ENCODE results near the gene NAXD.
"Not testable (repeated sequence)": the region's sequence is repeated elsewhere in the genome, so short reads cannot be mapped to it uniquely, and the experiment has no call there.

NAXD gene

GRCh38 chr13:110644892-110645521, 29.7 kb downstream of the NAXD start:
- DNase-seq (ENCODE audit: low read depth), result no peak

- DNase-seq (ENCODE audit: low read depth), result no peak
Observed at GRCh38 chr13:110645750-110646149, 30.4 kb downstream of the NAXD start.

DNA sequence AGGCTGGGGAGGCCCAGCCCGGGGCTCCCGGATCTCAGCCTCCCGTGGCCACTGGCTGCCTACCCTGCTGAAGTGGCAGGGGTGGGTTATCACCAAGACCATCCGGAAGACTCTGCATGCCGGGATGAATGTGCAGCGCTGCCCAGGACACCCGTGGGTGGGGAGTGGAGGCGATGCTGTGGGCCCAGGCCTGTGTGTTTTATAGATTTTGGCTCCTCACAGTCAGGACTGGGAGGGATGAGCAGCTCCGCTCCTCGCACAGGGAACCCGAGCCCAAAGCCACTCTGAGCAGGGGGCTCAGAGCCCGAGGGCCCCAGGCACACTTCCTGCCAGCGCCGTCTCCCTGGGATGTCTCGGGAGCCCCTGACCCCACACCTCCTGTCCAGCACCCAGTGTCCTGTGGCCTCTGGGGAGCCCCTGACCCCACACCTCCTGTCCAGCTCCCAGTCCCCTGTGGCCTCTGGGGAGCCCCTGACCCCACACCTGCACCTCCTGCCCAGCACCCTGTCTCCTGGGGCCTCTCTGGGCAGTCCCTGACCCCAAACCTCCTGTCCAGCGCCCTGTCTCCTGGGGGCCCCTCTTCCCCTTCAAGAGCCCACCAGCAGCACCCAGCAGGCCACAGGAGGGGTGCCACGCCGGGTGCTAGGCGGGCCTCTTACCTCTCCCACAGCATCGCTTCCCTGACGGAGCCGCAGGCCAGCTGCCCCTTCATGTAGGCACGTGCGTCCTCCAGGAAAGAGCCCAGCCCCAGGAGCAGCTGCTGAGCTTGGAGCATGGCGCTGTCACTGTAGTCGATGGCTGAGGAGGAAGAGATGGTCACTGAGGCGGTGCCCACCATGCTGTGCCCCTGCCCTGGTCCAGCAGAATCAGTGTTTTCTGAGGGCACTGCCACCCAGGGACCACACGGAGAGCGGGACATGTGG, 31.4 kb downstream of the NAXD start:
- DNase-seq (ENCODE audit: low read depth), result no peak

DNA sequence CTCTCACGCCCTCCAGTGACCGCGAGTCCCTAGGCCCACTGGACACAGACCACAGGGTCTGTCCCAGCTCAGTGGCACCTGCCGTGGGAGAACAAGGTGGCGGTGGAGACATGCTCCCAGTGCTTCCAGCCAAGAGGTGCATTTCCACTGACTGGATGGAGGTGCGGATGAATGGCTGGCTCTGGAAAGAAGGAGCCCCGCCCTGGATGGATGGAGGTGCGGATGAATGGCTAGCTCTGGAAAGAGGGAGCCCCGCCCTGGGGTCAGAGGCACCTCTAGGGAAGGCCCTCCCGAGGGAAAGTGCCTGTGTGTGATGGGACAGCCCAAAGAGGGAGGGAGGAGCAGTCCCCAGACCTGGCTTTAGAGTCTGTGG, 32.0 kb downstream of the NAXD start:
- DNase-seq (ENCODE audit: low read depth), result no peak

DNA sequence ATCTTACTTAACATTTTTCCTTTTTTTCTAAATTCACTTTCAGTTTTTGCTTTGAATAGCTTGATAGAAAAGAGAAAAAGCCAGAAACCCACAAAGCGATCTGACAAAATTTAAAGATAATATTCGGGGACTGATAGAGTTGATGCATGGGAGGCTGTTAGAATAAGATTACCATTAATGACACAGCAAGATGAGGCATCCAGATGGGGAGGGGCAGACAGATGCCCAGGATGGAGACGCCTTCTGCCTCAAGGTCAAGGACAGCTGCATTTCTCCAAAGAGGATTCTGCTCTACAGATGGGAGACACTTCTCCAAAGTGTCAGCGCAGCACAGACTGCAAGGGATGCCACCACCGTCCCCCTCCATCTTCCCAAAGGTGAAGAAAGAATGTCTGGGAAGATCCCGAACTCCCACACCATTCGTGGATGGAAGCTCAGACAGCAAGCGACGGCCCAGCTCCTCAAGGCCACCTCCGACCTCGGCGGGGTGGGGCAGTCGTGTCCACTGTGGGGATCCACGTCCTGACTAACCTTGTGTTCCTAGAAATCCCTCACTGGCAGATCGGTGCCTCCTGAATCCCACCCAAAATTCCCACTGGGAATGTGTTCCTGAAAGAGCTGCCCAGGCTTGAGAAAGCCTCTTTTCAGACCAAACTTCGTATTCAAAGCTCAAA, 32.9 kb downstream of the NAXD start:
- no peak for DNase-seq (ENCODE audit: low read depth)

DNA sequence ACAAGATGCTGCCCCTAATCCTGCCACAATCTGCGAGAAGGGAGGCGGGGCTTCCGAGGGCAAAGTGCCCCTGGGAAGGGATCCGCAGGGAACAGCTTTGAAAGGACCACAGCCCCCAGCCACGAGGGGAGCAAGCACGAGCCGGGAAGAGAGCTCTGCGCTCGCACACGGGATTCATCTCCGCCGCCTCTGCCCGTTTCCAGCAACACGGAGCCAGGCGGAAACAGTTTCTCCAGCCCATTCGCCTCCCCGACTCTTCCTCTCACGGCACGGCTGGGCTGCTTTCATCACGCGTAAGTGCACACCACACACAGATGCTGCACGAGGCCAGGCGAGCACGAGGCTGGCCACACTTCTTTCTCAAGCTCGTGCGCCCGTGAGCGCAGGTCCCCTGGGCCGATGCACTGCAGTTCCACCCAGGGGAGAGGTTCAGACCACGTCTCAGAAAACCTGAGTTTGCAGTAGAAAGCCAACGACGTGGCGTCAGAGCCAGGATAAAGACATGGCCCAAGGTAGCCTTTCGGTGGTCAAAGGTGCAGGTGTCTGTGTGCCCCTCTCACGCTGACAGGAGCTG, 33.6 kb downstream of the NAXD start:
- no peak for DNase-seq (ENCODE audit: low read depth)

DNA sequence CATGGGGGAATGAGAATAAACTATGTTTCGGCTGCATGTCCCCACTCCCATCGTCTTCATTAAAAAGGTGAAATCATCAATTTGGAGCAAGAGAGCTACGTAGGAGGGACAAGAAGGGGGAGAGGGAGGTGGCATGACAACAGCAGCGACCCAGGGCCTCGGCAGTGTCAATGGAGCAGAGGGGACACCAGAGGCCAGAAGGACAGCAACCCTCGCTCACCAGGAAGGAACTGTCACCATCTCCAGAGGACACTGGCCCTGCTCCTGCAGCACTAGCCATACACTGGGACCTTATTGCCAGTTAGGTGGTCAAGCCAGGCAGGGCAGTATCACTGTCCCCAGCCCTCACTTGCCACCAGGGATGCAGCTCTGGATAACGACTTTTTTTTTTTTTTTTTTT, 34.2 kb downstream of the NAXD start:
- no peak for DNase-seq (ENCODE audit: low read depth)

DNA sequence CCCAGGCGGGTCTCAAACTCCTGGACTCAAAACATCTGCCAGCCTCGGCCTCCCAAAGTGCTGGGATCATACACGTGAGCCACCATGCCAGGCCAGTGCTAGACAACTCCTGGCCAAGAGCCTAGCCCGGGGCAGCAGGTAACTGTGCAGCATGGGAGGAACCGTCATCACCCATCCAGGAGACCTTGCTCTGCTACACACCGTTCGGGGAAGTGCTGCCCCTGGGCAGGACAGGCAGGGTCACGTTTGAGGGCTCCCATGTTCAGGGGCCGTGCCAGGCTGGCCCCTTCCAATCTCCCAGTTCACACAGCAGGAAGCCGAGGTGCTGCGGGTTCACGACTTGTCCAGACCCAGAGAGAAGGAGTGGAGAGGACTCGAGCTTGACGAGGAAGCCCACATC, 35.1 kb downstream of the NAXD start:
- DNase-seq (ENCODE audit: low read depth), result no peak

DNA sequence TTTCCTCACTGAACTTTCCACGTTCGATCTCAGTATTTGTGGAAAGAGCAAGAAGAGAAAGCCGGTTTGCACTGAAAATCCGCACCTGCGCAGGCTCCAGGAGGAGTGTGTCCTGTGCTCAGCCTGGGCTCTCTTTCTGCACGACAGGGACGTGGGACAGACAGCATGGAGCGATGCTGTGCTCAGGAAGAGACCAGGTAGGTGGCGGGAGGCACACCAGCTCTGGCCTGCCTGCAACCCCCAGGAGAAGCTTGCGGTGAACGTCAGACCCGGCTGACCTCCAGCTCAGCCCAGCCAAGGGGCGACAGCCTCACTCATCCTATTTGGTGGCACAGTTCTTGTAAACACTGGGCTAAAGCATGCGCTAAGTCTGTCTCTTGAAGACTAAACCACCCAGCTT, 35.9 kb downstream of the NAXD start:
- DNase-seq (ENCODE audit: low read depth), result no peak

DNA sequence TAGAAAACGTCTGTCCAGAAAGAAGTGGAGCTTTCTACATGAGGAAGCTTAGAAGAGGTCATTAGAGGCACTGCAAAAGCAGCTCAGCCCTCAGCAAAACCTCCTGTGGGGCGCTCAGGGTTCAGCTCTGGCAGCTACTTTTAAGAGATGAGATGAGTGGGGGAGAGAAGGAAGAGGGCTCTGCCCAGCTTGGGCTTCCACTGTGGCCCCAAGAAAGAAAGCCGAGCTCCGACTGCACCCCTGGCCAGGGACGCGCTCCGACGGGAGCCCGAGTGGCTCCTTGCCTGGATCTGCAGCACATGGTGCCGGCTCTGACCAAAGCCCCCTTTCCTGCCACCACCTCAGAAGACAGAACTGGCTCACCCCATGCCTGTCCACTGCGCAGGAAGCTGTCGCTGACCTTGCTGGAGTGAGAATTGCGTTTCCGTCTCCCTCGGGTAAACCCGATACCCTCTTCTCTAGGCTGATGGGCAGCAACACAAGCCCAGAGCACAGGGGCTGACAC, 36.4 kb downstream of the NAXD start:
- no peak for DNase-seq (ENCODE audit: low read depth)

DNA sequence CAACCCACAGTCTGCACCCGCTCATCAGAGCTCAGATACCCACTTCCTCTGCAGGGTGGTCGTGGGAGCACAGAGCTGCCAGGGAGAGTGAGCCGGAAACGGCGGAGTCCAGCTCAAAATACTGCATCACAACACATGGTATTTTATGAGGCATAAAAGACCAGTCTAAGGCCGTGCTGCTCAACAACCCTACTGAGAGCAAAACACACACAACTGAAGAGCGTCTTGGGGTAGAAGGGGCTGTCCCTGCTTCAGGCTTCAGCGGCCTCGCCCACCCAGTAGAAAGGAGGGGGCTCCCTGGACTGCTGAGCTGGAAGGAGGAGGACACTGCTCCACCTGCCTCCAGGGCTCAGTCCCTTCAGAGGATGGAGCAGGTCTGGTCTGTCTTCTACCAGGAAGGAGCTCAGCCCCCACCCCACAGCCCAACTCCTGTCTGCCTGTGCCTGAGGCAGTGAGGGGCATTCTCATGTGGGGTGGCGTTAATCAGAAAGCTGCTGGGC, 36.9 kb downstream of the NAXD start:
- DNase-seq (ENCODE audit: low read depth), result no peak

- no peak for DNase-seq (ENCODE audit: low read depth)
Observed at GRCh38 chr13:110652764-110653163, 37.4 kb downstream of the NAXD start.

GRCh38 chr13:110653271-110653670, 37.9 kb downstream of the NAXD start:
- no peak for DNase-seq (ENCODE audit: low read depth)

- no peak for DNase-seq (ENCODE audit: low read depth)
Observed at GRCh38 chr13:110653851-110654250, 38.5 kb downstream of the NAXD start.

DNA sequence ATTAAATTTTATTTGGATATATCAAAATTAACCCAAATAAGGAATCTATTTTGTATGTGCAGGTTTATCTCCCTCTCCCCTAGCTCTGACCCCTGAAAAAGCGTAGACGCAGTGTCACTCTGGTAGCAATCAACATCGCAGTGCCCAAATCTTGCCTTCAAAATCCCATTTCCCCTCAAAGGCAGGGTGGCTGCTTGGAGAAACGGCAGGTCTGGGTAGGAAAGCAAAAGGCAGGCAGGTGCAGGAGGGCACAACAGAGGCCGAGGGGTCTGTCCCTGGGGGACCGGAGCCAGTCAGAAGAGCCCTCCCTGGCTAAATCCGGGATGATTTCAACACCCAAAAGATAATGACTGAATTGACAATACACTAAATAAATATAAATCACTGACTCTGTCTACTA, 41.9 kb downstream of the NAXD start:
- DNase-seq (ENCODE audit: low read depth), result no peak

GRCh38 chr13:110658218-110658911, 43.0 kb downstream of the NAXD start:
- DNase-seq (ENCODE audit: low read depth), result not testable (repeated sequence)

GRCh38 chr13:110661256-110661655, 45.9 kb downstream of the NAXD start:
- no peak for DNase-seq (ENCODE audit: low read depth)

DNA sequence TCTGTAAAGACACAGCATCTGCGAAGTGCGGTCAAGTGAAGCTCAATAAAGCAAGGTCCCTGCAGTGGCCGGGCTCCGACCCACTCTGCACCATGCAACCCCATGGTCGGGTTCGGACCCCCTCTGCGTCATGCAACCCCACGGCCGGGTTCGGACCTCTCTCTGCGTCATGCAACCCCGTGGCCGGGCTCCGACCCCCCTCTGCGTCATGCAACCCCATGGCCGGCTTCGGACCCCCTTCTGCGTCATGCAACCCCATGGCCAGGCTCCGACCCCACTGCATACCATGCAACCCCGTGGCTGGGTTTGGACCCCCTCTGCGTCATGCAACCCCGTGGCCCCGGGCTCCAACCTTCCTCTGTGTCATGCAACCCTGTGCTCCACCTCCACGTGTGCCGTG, 46.7 kb downstream of the NAXD start:
- no peak for DNase-seq (ENCODE audit: low read depth)

GRCh38 chr13:110662777-110663443, 47.6 kb downstream of the NAXD start:
- no peak for DNase-seq (ENCODE audit: low read depth)

DNA sequence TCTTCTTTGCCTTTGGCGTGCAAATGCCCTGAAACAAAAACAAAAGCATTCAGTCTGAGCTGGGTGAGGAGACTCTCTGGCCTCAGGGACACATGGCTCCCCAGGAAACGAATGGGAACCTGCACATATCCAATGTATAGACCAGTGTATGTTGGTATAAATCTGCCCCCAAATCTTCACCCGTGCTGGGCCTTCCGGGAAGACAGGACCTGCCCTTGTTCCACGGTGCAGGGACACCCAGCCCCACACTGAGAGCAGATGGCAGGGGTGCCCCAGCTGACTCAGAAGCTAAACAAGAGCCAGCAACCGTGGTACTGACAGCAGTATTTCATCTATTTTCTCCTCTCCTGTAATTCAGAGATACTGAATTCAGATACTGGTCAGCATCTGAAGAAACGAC, 48.1 kb downstream of the NAXD start:
- no peak for DNase-seq (ENCODE audit: low read depth)

- DNase-seq (ENCODE audit: low read depth), result no peak
Observed at GRCh38 chr13:110664041-110664440, 48.7 kb downstream of the NAXD start.
